ENCODE results near the gene EXOC3.

Gene EXOC3

GRCh38 chr5:516338-516925 is 73.5 kb downstream of the EXOC3 start:
- no peaks in the 10 kb centered on the region for H3K36me3 ChIP-seq (ENCODE audit: insufficient read depth, low read length)
- H3K9me3 ChIP-seq (ENCODE audit: control insufficient read depth, insufficient read depth, low read length) = no peaks in the 10 kb centered on the region
- H3K4me1 ChIP-seq (ENCODE audit: insufficient read depth, low read length) = 0 out of 2 replicates have a peak, but pooled peaks cover 3% of the 10 kb centered on the region
- H3K9ac ChIP-seq (ENCODE audit: low read depth, low read length) = no peak overlapping the region
